Measurements from ENCODE around the gene UTP20.

DNA sequence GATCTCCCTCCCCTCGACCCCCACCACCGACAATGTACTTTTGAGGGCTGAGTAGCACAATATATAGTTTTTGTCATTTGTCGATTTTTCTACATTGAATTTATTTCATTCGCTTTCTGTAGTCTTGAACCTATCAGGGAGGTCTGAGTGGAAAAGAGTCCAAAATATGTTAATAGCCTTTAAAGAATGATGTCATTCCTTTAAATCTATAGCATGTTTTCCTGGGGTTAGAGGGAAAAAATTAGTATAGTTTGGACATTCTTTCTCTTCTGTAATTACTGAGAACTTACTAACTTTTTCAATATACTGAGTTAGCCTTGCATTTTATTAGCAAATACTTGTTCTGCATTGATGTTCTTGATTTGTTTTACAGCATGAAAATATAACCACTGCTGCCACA is 71.8 kb downstream of the UTP20 start:
- TF ChIP-seq, protein P1, sequence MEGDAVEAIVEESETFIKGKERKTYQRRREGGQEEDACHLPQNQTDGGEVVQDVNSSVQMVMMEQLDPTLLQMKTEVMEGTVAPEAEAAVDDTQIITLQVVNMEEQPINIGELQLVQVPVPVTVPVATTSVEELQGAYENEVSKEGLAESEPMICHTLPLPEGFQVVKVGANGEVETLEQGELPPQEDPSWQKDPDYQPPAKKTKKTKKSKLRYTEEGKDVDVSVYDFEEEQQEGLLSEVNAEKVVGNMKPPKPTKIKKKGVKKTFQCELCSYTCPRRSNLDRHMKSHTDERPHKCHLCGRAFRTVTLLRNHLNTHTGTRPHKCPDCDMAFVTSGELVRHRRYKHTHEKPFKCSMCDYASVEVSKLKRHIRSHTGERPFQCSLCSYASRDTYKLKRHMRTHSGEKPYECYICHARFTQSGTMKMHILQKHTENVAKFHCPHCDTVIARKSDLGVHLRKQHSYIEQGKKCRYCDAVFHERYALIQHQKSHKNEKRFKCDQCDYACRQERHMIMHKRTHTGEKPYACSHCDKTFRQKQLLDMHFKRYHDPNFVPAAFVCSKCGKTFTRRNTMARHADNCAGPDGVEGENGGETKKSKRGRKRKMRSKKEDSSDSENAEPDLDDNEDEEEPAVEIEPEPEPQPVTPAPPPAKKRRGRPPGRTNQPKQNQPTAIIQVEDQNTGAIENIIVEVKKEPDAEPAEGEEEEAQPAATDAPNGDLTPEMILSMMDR (IDR thresholded peaks at IDR 0.05; ENCODE audit: low read depth, low read length, poor library complexity, severe bottlenecking), result no peak
- TF ChIP-seq EZH2phosphoT487 (IDR thresholded peaks at IDR 0.05; ENCODE audit: borderline replicate concordance, low read length), result no peak

Measured in DOHH2 (cell line).